ENCODE data around the gene TANC1.

Gene TANC1

GRCh38 chr2:159265171-159265576, 296.7 kb downstream of the TANC1 start:
- no peak for DNase-seq (ENCODE audit: low read depth in 2 of 2)

- no peak for DNase-seq (ENCODE audit: low read depth in 2 of 2)
Measured at GRCh38 chr2:159266554-159266953, 298.1 kb downstream of the TANC1 start.

- DNase-seq (ENCODE audit: low read depth in 2 of 2): no peak
Measured at GRCh38 chr2:159267921-159268320, 299.5 kb downstream of the TANC1 start.

GRCh38 chr2:159270744-159271379, 302.4 kb downstream of the TANC1 start:
- DNase-seq (ENCODE audit: low read depth in 2 of 2): no peak

GRCh38 chr2:159272156-159272555, 303.7 kb downstream of the TANC1 start:
- no peak for DNase-seq (ENCODE audit: low read depth in 2 of 2)

GRCh38 chr2:159275111-159275510, 306.7 kb downstream of the TANC1 start:
- no peak for DNase-seq (ENCODE audit: low read depth in 2 of 2)

GRCh38 chr2:159279700-159280099, 311.3 kb downstream of the TANC1 start:
- no peak for DNase-seq (ENCODE audit: low read depth in 2 of 2)

- no peak for DNase-seq (ENCODE audit: low read depth in 2 of 2)
Measured at GRCh38 chr2:159281002-159281401, 312.6 kb downstream of the TANC1 start.
